HCT116 (cell line): ENCODE measurements around the gene MYO1E. TPM values are rescaled to one million over a fixed set of nuclear protein-coding genes. Genes with fewer than 3 reads are reported as not detected.

Experiments used
- ATAC-seq: fragments of 200-7000 bp; cut with Tn5 transposase; 2 replicates; pipeline ENCODE4 v1.9.1; 2020; ENCODE audit warnings: mild to moderate bottlenecking, moderate library complexity
- BruUV-seq: library from RNA; stranded (reverse); fragments of 400-500 nt; replicated peaks from 2 replicates; lab custom pipeline; 2021; lab: Mats Ljungman, UMichigan
- CTCF ChIA-PET: fragments of 300-600 bp; sonication (Branson Sonifier 250); formaldehyde crosslinking; loops from one replicate; lab custom pipeline; 2021; ENCODE audit warnings: antibody characterized with exemption; lab: Charles Lee
- POLR2A ChIA-PET: fragments of 300-600, 350-600 bp; sonication (Branson Sonifier 250); formaldehyde crosslinking; loops from one replicate; lab custom pipeline; 2021; ENCODE audit warnings: antibody characterized with exemption; lab: Charles Lee
- RAD21 ChIA-PET, 2 experiments: fragments of 300-600 bp; sonication (Branson Sonifier 250); formaldehyde crosslinking; loops; one replicate each; lab custom pipeline; 2023; ENCODE audit warnings: low total read pairs in 2 of 2; ENCODE audit not compliant: uncharacterized antibody in 2 of 2, unreplicated experiment in 2 of 2, low non-redundant PET in 1 of 2; lab: Charles Lee
- DNase-seq: peaks from one replicate; pipeline ENCODE4 v3.0.0-alpha.2; 2010; ENCODE audit warnings: low read depth, low spot score
- H2AFZ ChIP-seq: fragments of 200-600 bp; shearing (Covaris generic), sonication (generic); 2 replicates; pipeline ENCODE4 v1.6.1; 2017; ENCODE audit warnings: low read depth, mixed run types, mixed read lengths, antibody characterized with exemption, low read length; ENCODE audit not compliant: poor library complexity, severe bottlenecking
- H3K27ac ChIP-seq: 2 replicates; pipeline ENCODE4 v1.5.1; 2012; ENCODE audit warnings: low read depth, low read length
- H3K27me3 ChIP-seq: fragments of 200-600 bp; sonication (generic); 2 replicates; pipeline ENCODE4 v1.6.1; 2016; ENCODE audit warnings: mixed run types, low read length, mixed read lengths; ENCODE audit not compliant: insufficient read depth
- H3K36me3 ChIP-seq, 2 experiments: fragments of 200-500 bp in 1 of 2; fragments of 200-600 bp in 1 of 2; sonication (Bioruptor generic) in 1 of 2; sonication (generic) in 1 of 2; 2 replicates each; pipeline versions ENCODE4 v1.5.1 to v1.6.1; 2014 to 2016; ENCODE audit warnings: low read length in 2 of 2, inconsistent platforms in 1 of 2, mixed read lengths in 1 of 2, mixed run types in 1 of 2; ENCODE audit not compliant: insufficient read depth in 2 of 2, control insufficient read depth in 1 of 2
- H3K4me1 ChIP-seq, 2 experiments: fragments of 200-600 bp in 1 of 2; sonication (generic) in 1 of 2; 2 replicates each; pipeline versions ENCODE4 v1.5.1 to v1.6.1; 2012 to 2017; ENCODE audit warnings: low read length in 2 of 2, inconsistent platforms in 1 of 2, mild to moderate bottlenecking in 1 of 2, mixed read lengths in 1 of 2, mixed run types in 1 of 2, moderate library complexity in 1 of 2; ENCODE audit not compliant: insufficient read depth in 2 of 2, control insufficient read depth in 1 of 2
- H3K4me2 ChIP-seq: fragments of 200-600 bp; sonication (generic); 2 replicates; pipeline ENCODE4 v1.6.1; 2017; ENCODE audit warnings: mixed run types, low read length, mixed read lengths
- H3K4me3 ChIP-seq, 2 experiments: fragments of 200-600 bp in 1 of 2; sonication (generic) in 1 of 2; replicated peaks in 1 of 2; 2 replicates each; pipeline ENCODE4 v1.5.1; 2011 to 2016; ENCODE audit warnings: low read length in 2 of 2, control low read depth in 1 of 2, low read depth in 1 of 2, mild to moderate bottlenecking in 1 of 2, mixed read lengths in 1 of 2, mixed run types in 1 of 2
- H3K79me2 ChIP-seq: fragments of 200-600 bp; sonication (generic); 2 replicates; pipeline ENCODE4 v1.6.1; 2017; ENCODE audit warnings: mild to moderate bottlenecking, mixed run types, low read length, moderate library complexity, mixed read lengths; ENCODE audit not compliant: insufficient read depth
- H3K9ac ChIP-seq: fragments of 200-600 bp; sonication (generic); 2 replicates; pipeline ENCODE4 v1.6.1; 2016; ENCODE audit warnings: low read length, mixed read lengths
- H3K9me2 ChIP-seq: fragments of 200-600 bp; sonication (generic), shearing (Covaris generic); 2 replicates; pipeline ENCODE4 v1.6.1; 2017; ENCODE audit warnings: mixed run types, mild to moderate bottlenecking, moderate library complexity; ENCODE audit not compliant: insufficient read depth
- H3K9me3 ChIP-seq, 2 experiments: fragments of 200-500 bp in 1 of 2; fragments of 200-600 bp in 1 of 2; sonication (Bioruptor generic) in 1 of 2; sonication (generic) in 1 of 2; 2 replicates each; pipeline ENCODE4 v1.6.1; 2014 to 2017; ENCODE audit warnings: low read length in 2 of 2, mixed read lengths in 2 of 2, inconsistent platforms in 1 of 2, low read depth in 1 of 2, mild to moderate bottlenecking in 1 of 2, mixed run types in 1 of 2, moderate library complexity in 1 of 2; ENCODE audit not compliant: control insufficient read depth in 1 of 2, insufficient read depth in 1 of 2
- H4K20me1 ChIP-seq: fragments of 200-600 bp; sonication (generic), shearing (Covaris generic); 2 replicates; pipeline ENCODE4 v1.6.1; 2017; ENCODE audit warnings: mixed run types, mild to moderate bottlenecking, moderate library complexity; ENCODE audit not compliant: insufficient read depth
- ATF3 ChIP-seq: IDR thresholded peaks from 2 replicates; pipeline ENCODE4 v1.6.1; 2012
- CEBPB ChIP-seq: IDR thresholded peaks from 2 replicates; pipeline ENCODE4 v1.6.1; 2012; ENCODE audit warnings: low read depth
- EGR1 ChIP-seq: IDR thresholded peaks from 2 replicates; pipeline ENCODE4 v1.6.1; 2012; ENCODE audit warnings: low read depth
- ELF1 ChIP-seq: IDR thresholded peaks from 2 replicates; pipeline ENCODE4 v1.6.1; 2012; ENCODE audit warnings: low read depth, borderline replicate concordance
- EZH2 ChIP-seq: fragments of 200-600 bp; sonication (generic); IDR thresholded peaks from 2 replicates; pipeline ENCODE4 v1.6.1; 2017; ENCODE audit warnings: antibody characterized with exemption, mixed run types
- EZH2phosphoT487 ChIP-seq: fragments of 200-600 bp; IDR thresholded peaks from 2 replicates; pipeline ENCODE4 v1.6.1; 2018; ENCODE audit warnings: antibody characterized with exemption, borderline replicate concordance
- FOSL1 ChIP-seq: IDR thresholded peaks from 2 replicates; pipeline ENCODE4 v1.6.1; 2012; ENCODE audit warnings: low read depth
- JUND ChIP-seq: IDR thresholded peaks from 2 replicates; pipeline ENCODE4 v1.6.1; 2012
- MAX ChIP-seq: IDR thresholded peaks from 2 replicates; pipeline ENCODE4 v1.6.1; 2012
- RAD21 ChIP-seq: IDR thresholded peaks from 2 replicates; pipeline ENCODE4 v1.6.1; 2012; ENCODE audit warnings: low read depth, mild to moderate bottlenecking
- REST ChIP-seq: IDR thresholded peaks from 2 replicates; pipeline ENCODE4 v1.6.1; 2012; ENCODE audit warnings: low read depth
- SP1 ChIP-seq: IDR thresholded peaks from 2 replicates; pipeline ENCODE4 v1.6.1; 2012; ENCODE audit warnings: low read depth
- SRF ChIP-seq: IDR thresholded peaks from 2 replicates; pipeline ENCODE4 v1.6.1; 2012; ENCODE audit warnings: low read depth
- YY1 ChIP-seq: IDR thresholded peaks from 2 replicates; pipeline ENCODE4 v1.6.1; 2011; ENCODE audit warnings: low read length, low read depth, moderate library complexity, mild to moderate bottlenecking; ENCODE audit not compliant: insufficient replicate concordance; ENCODE audit errors: extremely low read depth
- ZBTB33 ChIP-seq: IDR thresholded peaks from 2 replicates; pipeline ENCODE4 v1.6.1; 2011; ENCODE audit warnings: mild to moderate bottlenecking, low read length, moderate library complexity; ENCODE audit not compliant: insufficient replicate concordance; ENCODE audit errors: extremely low read depth
- ZNF274 ChIP-seq: fragments of 200-500 bp; sonication (Bioruptor generic); IDR thresholded peaks from 2 replicates; pipeline ENCODE4 v1.6.1; 2014; ENCODE audit warnings: mild to moderate bottlenecking, low read depth, low read length, inconsistent platforms
- intact Hi-C: fragments of 100-400 bp; cut with micrococcal nuclease; formaldehyde crosslinking; loops from 2 replicates; pipeline ENCODE4 v1.10.0; 2022
- total RNA-seq: library from RNA; stranded (reverse); gene quantifications from one replicate; pipeline ENCODE4 v1.2.1, GENCODE V29; 2021; ENCODE audit not compliant: unreplicated experiment

MYO1E gene
- total RNA-seq, 1 experiment from 2014 or later = 182 TPM

- Histone ChIP-seq H3K9ac (no peak overlapping the region), H3K9me2 (no peaks in the 10 kb centered on the region), H3K4me2 (no peak overlapping the region), H3K27me3 (no peaks in the 10 kb centered on the region), H3K4me1 (no peaks in the 10 kb centered on the region), H2AFZ (no peak overlapping the region), H3K9me3 (no peaks in the 10 kb centered on the region), H3K4me3 (no peak overlapping the region), H3K79me2 (peaks cover 8% of the 10 kb centered on the region; the same call in 1 of the 2 replicates), H3K27ac (no peak overlapping the region), H4K20me1 (no peaks in the 10 kb centered on the region), H3K36me3 (no peaks in the 10 kb centered on the region)
- RAD21 ChIA-PET = no interaction called here
- intact Hi-C loops = no loop called here
- POLR2A ChIA-PET = no interaction called here
- no peak for ATAC-seq
- DNase-seq = no peak
- CTCF ChIA-PET = no interaction called here
- TF ChIP-seq EGR1 = no peak
- no TSS peak for BruUV-seq
These were observed 136.3 kb downstream of the MYO1E start for GRCh38 chr15:59236394-59236793.

GRCh38 chr15:59232476-59232875 is 140.2 kb downstream of the MYO1E start:
- Histone ChIP-seq H2AFZ (no peak overlapping the region), H3K79me2 (no peaks in the 10 kb centered on the region), H3K36me3 (peaks cover 0 to 4% of the 10 kb centered on the region in 2 experiments; a peak in 1 of 4 replicates), H3K4me3 (no peak overlapping the region), H3K27me3 (no peaks in the 10 kb centered on the region), H3K4me2 (no peak overlapping the region), H3K4me1 (no peaks in the 10 kb centered on the region), H3K9ac (no peak overlapping the region), H3K9me2 (no peaks in the 10 kb centered on the region), H3K27ac (no peak overlapping the region), H4K20me1 (no peaks in the 10 kb centered on the region), H3K9me3 (no peaks in the 10 kb centered on the region)
- no peak for ATAC-seq
- ChIA-PET CTCF (interaction anchor here (0.6 kb wide), 1 partner anchor 15 kb away, joined by 3 read pairs; no protein-coding TSS in a partner anchor), RAD21 (no interaction called here), POLR2A (no interaction called here)
- no peak for DNase-seq
- no TSS peak for BruUV-seq
- intact Hi-C loops = no loop called here
- no peak for TF ChIP-seq ELF1
- TF ChIP-seq CEBPB = no peak
- TF ChIP-seq ATF3 = no peak
- TF ChIP-seq ZBTB33 = no peak
- TF ChIP-seq MAX = no peak
- no peak for TF ChIP-seq RAD21
- TF ChIP-seq EGR1 = no peak
- TF ChIP-seq FOSL1 = no peak
- no peak for TF ChIP-seq SRF
- no peak for TF ChIP-seq EZH2
- TF ChIP-seq EZH2phosphoT487 = no peak
- no peak for TF ChIP-seq SP1
- no peak for TF ChIP-seq REST
- no peak for TF ChIP-seq YY1
- TF ChIP-seq JUND = no peak
- no peak for TF ChIP-seq ZNF274
